Type B pancreatic cell (in vitro differentiated cells): Measurements from ENCODE around the gene DUOX1. TPM values are rescaled to one million over a fixed set of nuclear protein-coding genes. Genes with fewer than 3 reads are reported as not detected.
"Not testable (repeated sequence)": the region's sequence is repeated elsewhere in the genome, so short reads cannot be mapped to it uniquely, and the experiment has no call there.

Experiments
- DNase-seq: peaks from one replicate; pipeline ENCODE4 v3.0.0; 2021; ENCODE audit warnings: mixed read lengths; ENCODE audit not compliant: unreplicated experiment; ENCODE audit errors: extremely low spot score
- H3K27ac Mint-ChIP-seq: 2 replicates; pipeline ENCODE4 v1.8.0; 2021; ENCODE audit warnings: mild to moderate bottlenecking, mixed read lengths
- H3K27me3 Mint-ChIP-seq: 2 replicates; pipeline ENCODE4 v1.8.0; 2021; ENCODE audit warnings: mixed read lengths
- H3K36me3 Mint-ChIP-seq: 2 replicates; pipeline ENCODE4 v1.8.0; 2021; ENCODE audit warnings: mixed read lengths
- H3K4me1 Mint-ChIP-seq: one replicate; pipeline ENCODE4 v1.8.0; 2021; ENCODE audit warnings: mixed read lengths; ENCODE audit not compliant: unreplicated experiment
- H3K4me3 Mint-ChIP-seq: 2 replicates; pipeline ENCODE4 v1.8.0; 2021; ENCODE audit warnings: mild to moderate bottlenecking, mixed read lengths
- H3K9me3 Mint-ChIP-seq: 2 replicates; pipeline ENCODE4 v1.8.0; 2021; ENCODE audit warnings: mixed read lengths
- CTCF ChIP-seq: fragments of 200-600 bp; sonication (generic); conservative IDR thresholded peaks from 2 replicates; pipeline ENCODE4 v1.5.0; 2021; ENCODE audit warnings: antibody characterized with exemption, mild to moderate bottlenecking
- total RNA-seq: library from RNA; stranded (reverse); gene quantifications from 2 replicates; pipeline ENCODE4 v1.2.1, GENCODE V29; 2021; ENCODE audit warnings: low replicate concordance

The DUOX1 gene
- total RNA-seq, 1 donor from 2014 or later, result 5.5 TPM

- no peaks in the 10 kb centered on the region for H3K9me3 Mint-ChIP-seq
- peaks cover 70% of the 10 kb centered on the region for H3K27me3 Mint-ChIP-seq
- TF ChIP-seq CTCF, result no peak
- H3K27ac Mint-ChIP-seq, result no peak overlapping the region
- no peak overlapping the region for H3K4me3 Mint-ChIP-seq
- H3K4me1 Mint-ChIP-seq, result peaks cover 5% of the 10 kb centered on the region
- no peaks in the 10 kb centered on the region for H3K36me3 Mint-ChIP-seq
- DNase-seq, result no peak
These were observed 4.3 kb downstream of the DUOX1 start for GRCh38 chr15:45134046-45134445.

GRCh38 chr15:45134682-45135604 is 5.1 kb downstream of the DUOX1 start:
- Mint-ChIP-seq H3K36me3 (no peaks in the 10 kb centered on the region), H3K27ac (no peak overlapping the region), H3K4me3 (peak overlapping the region; percentile 60), H3K4me1 (peaks cover 5% of the 10 kb centered on the region), H3K9me3 (no peaks in the 10 kb centered on the region), H3K27me3 (peaks cover 64% of the 10 kb centered on the region)
- no peak for TF ChIP-seq CTCF
- no peak for DNase-seq

- not testable (repeated sequence) for DNase-seq, H3K4me3 Mint-ChIP-seq, H3K36me3 Mint-ChIP-seq, H3K9me3 Mint-ChIP-seq, H3K4me1 Mint-ChIP-seq, H3K27ac Mint-ChIP-seq
- peaks cover 55% of the 10 kb centered on the region for H3K27me3 Mint-ChIP-seq
These were observed 6.0 kb downstream of the DUOX1 start for GRCh38 chr15:45135705-45136377.

GRCh38 chr15:45136378-45136764 is 6.6 kb downstream of the DUOX1 start:
- Mint-ChIP-seq H3K9me3 (no peaks in the 10 kb centered on the region), H3K4me1 (peaks cover 5% of the 10 kb centered on the region), H3K4me3 (no peak overlapping the region), H3K27ac (no peak overlapping the region), H3K27me3 (peaks cover 50% of the 10 kb centered on the region), H3K36me3 (no peaks in the 10 kb centered on the region)
- no peak for DNase-seq
- TF ChIP-seq CTCF, result peak; percentile 26

GRCh38 chr15:45137703-45138102 is 7.9 kb downstream of the DUOX1 start:
- TF ChIP-seq CTCF, result no peak
- DNase-seq, result no peak
- no peak overlapping the region for H3K27ac Mint-ChIP-seq
- H3K4me1 Mint-ChIP-seq, result peaks cover 5% of the 10 kb centered on the region
- H3K9me3 Mint-ChIP-seq, result no peaks in the 10 kb centered on the region
- H3K36me3 Mint-ChIP-seq, result no peaks in the 10 kb centered on the region
- peaks cover 37% of the 10 kb centered on the region for H3K27me3 Mint-ChIP-seq
- H3K4me3 Mint-ChIP-seq, result no peak overlapping the region
